Parathyroid adenoma (tissue), 2 donors: ENCODE measurements around the gene ZFHX3.

Source experiments
- H2AFZ ChIP-seq: fragments of 300-600 bp; sonication (generic); one replicate; pipeline ENCODE4 v1.7.0; 2017; ENCODE audit warnings: antibody characterized with exemption, mild to moderate bottlenecking
- H3K27ac ChIP-seq: fragments of 300-600 bp; sonication (generic); one replicate; pipeline ENCODE4 v1.7.0; 2017
- H3K27me3 ChIP-seq: fragments of 300-600 bp; sonication (generic); one replicate; pipeline ENCODE4 v1.7.0; 2017; ENCODE audit warnings: low read length; ENCODE audit not compliant: control insufficient read depth, insufficient read depth
- H3K36me3 ChIP-seq: fragments of 300-600 bp; sonication (generic); one replicate; pipeline ENCODE4 v1.7.0; 2017; ENCODE audit warnings: low read length; ENCODE audit not compliant: control insufficient read depth, insufficient read depth
- H3K4me1 ChIP-seq: fragments of 300-600 bp; sonication (generic); one replicate; pipeline ENCODE4 v1.7.0; 2017; ENCODE audit warnings: control low read depth
- H3K4me2 ChIP-seq: fragments of 300-600 bp; sonication (generic); one replicate; pipeline ENCODE4 v1.7.0; 2017; ENCODE audit warnings: low read length
- H3K4me3 ChIP-seq: fragments of 300-600 bp; sonication (generic); one replicate; pipeline ENCODE4 v1.7.0; 2017; ENCODE audit warnings: low read depth, low read length
- H3K79me2 ChIP-seq: fragments of 300-600 bp; sonication (generic); one replicate; pipeline ENCODE4 v1.7.0; 2017; ENCODE audit warnings: control low read depth
- H3K9ac ChIP-seq: fragments of 300-600 bp; sonication (generic); one replicate; pipeline ENCODE4 v1.7.0; 2017; ENCODE audit warnings: mild to moderate bottlenecking
- H3K9me3 ChIP-seq: fragments of 300-600 bp; sonication (generic); one replicate; pipeline ENCODE4 v1.7.0; 2017; ENCODE audit warnings: low read length; ENCODE audit not compliant: control insufficient read depth
- TF ChIP-seq, protein P1 (sequence below): fragments of 300-600 bp; sonication (generic); IDR thresholded peaks from one replicate; pipeline ENCODE4 v1.7.0; 2017; ENCODE audit warnings: antibody characterized with exemption, mild to moderate bottlenecking
- donor health status: primary hyperparathyroidism.

ZFHX3 gene

DNA sequence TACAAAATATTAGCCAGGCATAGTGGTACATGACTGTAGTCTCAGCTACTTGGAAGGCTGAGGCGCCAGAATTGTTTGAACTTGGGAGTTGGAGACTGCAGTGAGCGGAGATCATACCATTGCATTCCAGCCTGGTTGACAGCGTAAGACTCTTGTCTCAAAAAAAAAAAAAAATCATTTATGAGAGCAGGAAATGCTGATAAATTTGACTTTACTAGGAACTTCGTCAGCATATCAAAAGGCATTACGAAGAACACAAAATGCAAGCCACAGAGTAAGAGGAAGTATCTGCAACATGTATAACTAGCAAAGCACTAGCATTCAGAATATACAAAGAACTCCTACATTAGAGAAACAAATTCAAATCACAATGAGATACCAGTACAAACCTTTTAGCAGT lies 279.3 kb downstream of the ZFHX3 start:
- Histone ChIP-seq H3K4me1 (no peaks in the 10 kb centered on the region), H3K36me3 (no peaks in the 10 kb centered on the region), H3K27me3 (no peaks in the 10 kb centered on the region), H3K27ac (no peak overlapping the region), H3K9ac (no peak overlapping the region), H3K4me2 (no peak overlapping the region), H3K9me3 (no peaks in the 10 kb centered on the region), H3K4me3 (no peak overlapping the region), H2AFZ (no peak overlapping the region), H3K79me2 (no peaks in the 10 kb centered on the region)
- TF ChIP-seq, protein P1, sequence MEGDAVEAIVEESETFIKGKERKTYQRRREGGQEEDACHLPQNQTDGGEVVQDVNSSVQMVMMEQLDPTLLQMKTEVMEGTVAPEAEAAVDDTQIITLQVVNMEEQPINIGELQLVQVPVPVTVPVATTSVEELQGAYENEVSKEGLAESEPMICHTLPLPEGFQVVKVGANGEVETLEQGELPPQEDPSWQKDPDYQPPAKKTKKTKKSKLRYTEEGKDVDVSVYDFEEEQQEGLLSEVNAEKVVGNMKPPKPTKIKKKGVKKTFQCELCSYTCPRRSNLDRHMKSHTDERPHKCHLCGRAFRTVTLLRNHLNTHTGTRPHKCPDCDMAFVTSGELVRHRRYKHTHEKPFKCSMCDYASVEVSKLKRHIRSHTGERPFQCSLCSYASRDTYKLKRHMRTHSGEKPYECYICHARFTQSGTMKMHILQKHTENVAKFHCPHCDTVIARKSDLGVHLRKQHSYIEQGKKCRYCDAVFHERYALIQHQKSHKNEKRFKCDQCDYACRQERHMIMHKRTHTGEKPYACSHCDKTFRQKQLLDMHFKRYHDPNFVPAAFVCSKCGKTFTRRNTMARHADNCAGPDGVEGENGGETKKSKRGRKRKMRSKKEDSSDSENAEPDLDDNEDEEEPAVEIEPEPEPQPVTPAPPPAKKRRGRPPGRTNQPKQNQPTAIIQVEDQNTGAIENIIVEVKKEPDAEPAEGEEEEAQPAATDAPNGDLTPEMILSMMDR: no peak

GRCh38 chr16:72766506-72766905 lies 281.4 kb downstream of the ZFHX3 start:
- H3K79me2 ChIP-seq: no peaks in the 10 kb centered on the region
- no peaks in the 10 kb centered on the region for H3K36me3 ChIP-seq
- no peak overlapping the region for H3K9ac ChIP-seq
- no peaks in the 10 kb centered on the region for H3K4me1 ChIP-seq
- no peak overlapping the region for H3K4me2 ChIP-seq
- no peak overlapping the region for H3K27ac ChIP-seq
- no peak overlapping the region for H3K4me3 ChIP-seq
- no peaks in the 10 kb centered on the region for H3K9me3 ChIP-seq
- TF ChIP-seq, protein P1: no peak
- no peaks in the 10 kb centered on the region for H3K27me3 ChIP-seq
- no peak overlapping the region for H2AFZ ChIP-seq

DNA sequence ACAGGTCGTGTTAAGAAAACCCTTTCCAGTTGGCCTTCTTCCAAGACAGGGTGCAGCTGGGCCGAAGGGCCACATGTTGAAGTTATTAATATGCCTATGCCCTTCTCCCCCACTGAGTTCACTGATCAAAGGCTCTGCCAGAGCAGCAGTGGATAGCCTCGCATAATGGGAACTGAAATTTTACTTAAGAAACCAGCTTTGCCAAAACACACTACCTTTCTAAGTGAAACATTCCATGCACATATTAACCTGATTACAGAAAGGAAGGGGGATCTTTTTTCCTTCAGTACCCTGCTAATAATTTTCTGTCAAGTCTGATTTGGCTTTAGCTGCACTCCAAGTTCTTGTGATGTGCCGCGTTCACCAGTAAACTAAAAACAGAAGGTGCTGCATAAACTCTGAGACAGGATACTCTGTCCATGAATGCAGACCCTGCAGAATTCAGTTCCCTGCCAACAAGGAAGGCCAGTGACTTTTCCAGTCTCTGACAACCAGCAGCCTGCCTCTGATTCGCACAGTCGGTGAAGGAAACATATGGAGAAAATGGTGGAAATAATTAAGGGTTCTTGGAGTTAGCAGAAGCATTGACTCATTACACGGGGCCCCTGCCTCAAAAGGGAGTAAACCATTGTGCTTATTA lies 283.8 kb downstream of the ZFHX3 start:
- no peaks in the 10 kb centered on the region for H3K27me3 ChIP-seq
- H2AFZ ChIP-seq: no peak overlapping the region
- H3K9me3 ChIP-seq: no peaks in the 10 kb centered on the region
- H3K79me2 ChIP-seq: no peaks in the 10 kb centered on the region
- H3K27ac ChIP-seq: no peak overlapping the region
- TF ChIP-seq, protein P1: no peak
- H3K4me1 ChIP-seq: no peaks in the 10 kb centered on the region
- no peak overlapping the region for H3K4me2 ChIP-seq
- H3K4me3 ChIP-seq: no peak overlapping the region
- H3K9ac ChIP-seq: no peak overlapping the region
- H3K36me3 ChIP-seq: no peaks in the 10 kb centered on the region

GRCh38 chr16:72760581-72760980 lies 287.3 kb downstream of the ZFHX3 start:
- TF ChIP-seq, protein P1: no peak
- H3K9me3 ChIP-seq: no peaks in the 10 kb centered on the region
- H3K36me3 ChIP-seq: no peaks in the 10 kb centered on the region

DNA sequence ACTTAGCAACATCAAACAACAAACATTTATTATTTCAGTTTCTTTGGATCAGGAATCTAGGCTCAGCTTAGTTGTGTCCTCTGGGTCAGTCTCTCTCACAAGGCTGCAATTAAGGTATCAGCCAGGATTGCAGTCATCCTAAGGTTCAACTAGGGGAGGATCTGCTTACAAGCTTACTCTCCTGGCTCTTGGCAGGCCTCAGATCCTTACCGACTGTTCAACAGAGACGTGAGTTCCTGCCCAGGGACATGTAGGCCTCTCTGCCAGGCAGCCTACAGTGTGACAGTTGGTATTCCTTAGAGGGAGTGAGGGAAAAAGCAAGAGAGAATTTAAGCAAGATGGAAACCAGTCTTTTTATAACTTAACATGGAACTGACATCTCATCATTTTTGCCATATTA lies 294.0 kb downstream of the ZFHX3 start:
- no peaks in the 10 kb centered on the region for H3K9me3 ChIP-seq
- H2AFZ ChIP-seq: no peak overlapping the region
- H3K27me3 ChIP-seq: no peaks in the 10 kb centered on the region
- H3K27ac ChIP-seq: no peak overlapping the region
- H3K36me3 ChIP-seq: no peaks in the 10 kb centered on the region
- no peak overlapping the region for H3K4me3 ChIP-seq
- TF ChIP-seq, protein P1: no peak
- H3K79me2 ChIP-seq: no peaks in the 10 kb centered on the region
- no peak overlapping the region for H3K4me2 ChIP-seq
- H3K4me1 ChIP-seq: no peaks in the 10 kb centered on the region
- H3K9ac ChIP-seq: no peak overlapping the region

More at GRCh38 chr16:72760581-72760980, 287.3 kb downstream of the ZFHX3 start:
- Histone ChIP-seq H3K27me3 (no peaks in the 10 kb centered on the region), H3K4me3 (no peak overlapping the region), H2AFZ (no peak overlapping the region), H3K9ac (no peak overlapping the region), H3K79me2 (no peaks in the 10 kb centered on the region), H3K4me1 (no peaks in the 10 kb centered on the region), H3K4me2 (no peak overlapping the region), H3K27ac (no peak overlapping the region)
